ENCODE data around the gene MGAT4C. TPM values are rescaled to one million over a fixed set of nuclear protein-coding genes. Genes with fewer than 3 reads are reported as not detected.

MGAT4C gene
- total and polyA plus RNA-seq, 2 of the 8 experiments (the other 6 are each of a cell fraction or from before 2014, with no cell fraction given) = 1.6 to 2.5 TPM

DNA sequence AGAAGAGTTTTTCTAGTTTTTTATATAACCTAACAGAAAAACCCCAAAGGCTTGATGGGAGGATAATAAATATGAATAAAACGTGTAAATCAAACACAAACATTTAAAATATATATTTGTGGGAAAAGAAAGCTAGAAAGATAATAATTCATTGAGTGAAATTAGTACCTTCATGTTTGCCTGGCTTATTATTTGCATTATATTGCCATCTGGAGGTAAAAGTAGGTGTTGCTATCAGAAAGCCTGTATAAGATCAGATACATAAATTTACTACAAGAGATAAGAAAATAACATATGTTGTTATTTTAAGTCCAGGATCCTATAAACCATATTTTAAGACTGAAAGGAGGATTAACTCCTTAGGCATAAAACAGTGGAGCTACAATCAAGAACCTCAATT is 304.4 kb downstream of the MGAT4C start (continued):
- no peak for TF ChIP-seq SP4 (IDR thresholded peaks at IDR 0.05; ENCODE audit: low read length)
- TF ChIP-seq, protein P1, sequence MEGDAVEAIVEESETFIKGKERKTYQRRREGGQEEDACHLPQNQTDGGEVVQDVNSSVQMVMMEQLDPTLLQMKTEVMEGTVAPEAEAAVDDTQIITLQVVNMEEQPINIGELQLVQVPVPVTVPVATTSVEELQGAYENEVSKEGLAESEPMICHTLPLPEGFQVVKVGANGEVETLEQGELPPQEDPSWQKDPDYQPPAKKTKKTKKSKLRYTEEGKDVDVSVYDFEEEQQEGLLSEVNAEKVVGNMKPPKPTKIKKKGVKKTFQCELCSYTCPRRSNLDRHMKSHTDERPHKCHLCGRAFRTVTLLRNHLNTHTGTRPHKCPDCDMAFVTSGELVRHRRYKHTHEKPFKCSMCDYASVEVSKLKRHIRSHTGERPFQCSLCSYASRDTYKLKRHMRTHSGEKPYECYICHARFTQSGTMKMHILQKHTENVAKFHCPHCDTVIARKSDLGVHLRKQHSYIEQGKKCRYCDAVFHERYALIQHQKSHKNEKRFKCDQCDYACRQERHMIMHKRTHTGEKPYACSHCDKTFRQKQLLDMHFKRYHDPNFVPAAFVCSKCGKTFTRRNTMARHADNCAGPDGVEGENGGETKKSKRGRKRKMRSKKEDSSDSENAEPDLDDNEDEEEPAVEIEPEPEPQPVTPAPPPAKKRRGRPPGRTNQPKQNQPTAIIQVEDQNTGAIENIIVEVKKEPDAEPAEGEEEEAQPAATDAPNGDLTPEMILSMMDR (IDR thresholded peaks at IDR 0.05; ENCODE audit: control extremely low read depth in 1 of 3, insufficient read depth in 1 of 3, low read depth in 1 of 3, low read length in 3 of 3) = peak in 2 of 3 experiments; percentile 43 to 54; a peak in 2 of 4 replicates
- no peak for TF ChIP-seq KDM1A (IDR thresholded peaks at IDR 0.05; ENCODE audit: borderline replicate concordance, low read length)

Measured in H1 (cell line).